ENCODE measurements around the gene ATL2.

ATL2 gene

GRCh38 chr2:38409156-38410102, 32.4 kb upstream of the ATL2 start:
- no peak for FAIRE-seq
- TF ChIP-seq POLR2A (IDR thresholded peaks at IDR 0.05; ENCODE audit: low read depth, low read length) (no peak), TAF1 (IDR thresholded peaks at IDR 0.05; ENCODE audit: borderline replicate concordance, low read depth, low read length) (no peak), POLR2AphosphoS5 (IDR thresholded peaks at IDR 0.05; ENCODE audit: low read depth, low read length) (no peak)

GRCh38 chr2:38407111-38407682, 30.1 kb upstream of the ATL2 start:
- DNase-seq (ENCODE audit: insufficient read length) (no peak), FAIRE-seq (no peak)
- TF ChIP-seq POLR2A (IDR thresholded peaks at IDR 0.05; ENCODE audit: low read depth, low read length) (no peak), POLR2AphosphoS5 (IDR thresholded peaks at IDR 0.05; ENCODE audit: low read depth, low read length) (no peak), TAF1 (IDR thresholded peaks at IDR 0.05; ENCODE audit: borderline replicate concordance, low read depth, low read length) (no peak)

More at GRCh38 chr2:38409156-38410102, 32.4 kb upstream of the ATL2 start:
- peak; percentile 19 for DNase-seq (ENCODE audit: insufficient read length)

- FAIRE-seq = no peak
- DNase-seq (ENCODE audit: insufficient read length) = no peak
- TF ChIP-seq POLR2AphosphoS5 (IDR thresholded peaks at IDR 0.05; ENCODE audit: low read depth, low read length) (no peak), POLR2A (IDR thresholded peaks at IDR 0.05; ENCODE audit: low read depth, low read length) (no peak), TAF1 (IDR thresholded peaks at IDR 0.05; ENCODE audit: borderline replicate concordance, low read depth, low read length) (no peak)
These were observed 29.6 kb upstream of the ATL2 start for GRCh38 chr2:38406597-38407110.

GRCh38 chr2:38405917-38406596, 29.0 kb upstream of the ATL2 start:
- no peak for FAIRE-seq
- TF ChIP-seq POLR2AphosphoS5 (IDR thresholded peaks at IDR 0.05; ENCODE audit: low read depth, low read length) (no peak), POLR2A (IDR thresholded peaks at IDR 0.05; ENCODE audit: low read depth, low read length) (no peak), TAF1 (IDR thresholded peaks at IDR 0.05; ENCODE audit: borderline replicate concordance, low read depth, low read length) (no peak)
- DNase-seq (ENCODE audit: insufficient read length) = no peak

GRCh38 chr2:38400513-38400912, 23.4 kb upstream of the ATL2 start:
- FAIRE-seq (no peak), DNase-seq (ENCODE audit: insufficient read length) (no peak)
- TF ChIP-seq POLR2AphosphoS5 (IDR thresholded peaks at IDR 0.05; ENCODE audit: low read depth, low read length) (no peak), POLR2A (IDR thresholded peaks at IDR 0.05; ENCODE audit: low read depth, low read length) (no peak), TAF1 (IDR thresholded peaks at IDR 0.05; ENCODE audit: borderline replicate concordance, low read depth, low read length) (no peak)

GRCh38 chr2:38398739-38399138, 21.7 kb upstream of the ATL2 start:
- TF ChIP-seq TAF1 (IDR thresholded peaks at IDR 0.05; ENCODE audit: borderline replicate concordance, low read depth, low read length) (no peak), POLR2AphosphoS5 (IDR thresholded peaks at IDR 0.05; ENCODE audit: low read depth, low read length) (no peak), POLR2A (IDR thresholded peaks at IDR 0.05; ENCODE audit: low read depth, low read length) (no peak)
- FAIRE-seq (no peak), DNase-seq (ENCODE audit: insufficient read length) (no peak)

GRCh38 chr2:38394903-38395341, 17.8 kb upstream of the ATL2 start:
- no peak for TF ChIP-seq TAF1 (IDR thresholded peaks at IDR 0.05; ENCODE audit: borderline replicate concordance, low read depth, low read length)
- no peak for TF ChIP-seq POLR2A (IDR thresholded peaks at IDR 0.05; ENCODE audit: low read depth, low read length)
- no peak for TF ChIP-seq POLR2AphosphoS5 (IDR thresholded peaks at IDR 0.05; ENCODE audit: low read depth, low read length)
- FAIRE-seq = no peak
- no peak for DNase-seq (ENCODE audit: insufficient read length)

GRCh38 chr2:38394041-38394440, 17.0 kb upstream of the ATL2 start:
- no peak for TF ChIP-seq POLR2AphosphoS5 (IDR thresholded peaks at IDR 0.05; ENCODE audit: low read depth, low read length)
- TF ChIP-seq TAF1 (IDR thresholded peaks at IDR 0.05; ENCODE audit: borderline replicate concordance, low read depth, low read length) = no peak
- TF ChIP-seq POLR2A (IDR thresholded peaks at IDR 0.05; ENCODE audit: low read depth, low read length) = no peak
- no peak for FAIRE-seq

GRCh38 chr2:38390947-38391346, 13.9 kb upstream of the ATL2 start:
- TF ChIP-seq POLR2A (IDR thresholded peaks at IDR 0.05; ENCODE audit: low read depth, low read length) = no peak
- TF ChIP-seq TAF1 (IDR thresholded peaks at IDR 0.05; ENCODE audit: borderline replicate concordance, low read depth, low read length) = no peak
- no peak for TF ChIP-seq POLR2AphosphoS5 (IDR thresholded peaks at IDR 0.05; ENCODE audit: low read depth, low read length)
- no peak for FAIRE-seq

More at GRCh38 chr2:38394041-38394440, 17.0 kb upstream of the ATL2 start:
- DNase-seq (ENCODE audit: insufficient read length) = no peak

GRCh38 chr2:38387887-38388286, 10.8 kb upstream of the ATL2 start:
- no peak for FAIRE-seq
- TF ChIP-seq POLR2A (IDR thresholded peaks at IDR 0.05; ENCODE audit: low read depth, low read length) (no peak), TAF1 (IDR thresholded peaks at IDR 0.05; ENCODE audit: borderline replicate concordance, low read depth, low read length) (no peak), POLR2AphosphoS5 (IDR thresholded peaks at IDR 0.05; ENCODE audit: low read depth, low read length) (no peak)
- DNase-seq (ENCODE audit: insufficient read length) = no peak

More at GRCh38 chr2:38390947-38391346, 13.9 kb upstream of the ATL2 start:
- no peak for DNase-seq (ENCODE audit: insufficient read length)

- no peak for TF ChIP-seq POLR2AphosphoS5 (IDR thresholded peaks at IDR 0.05; ENCODE audit: low read depth, low read length)
- no peak for TF ChIP-seq POLR2A (IDR thresholded peaks at IDR 0.05; ENCODE audit: low read depth, low read length)
- TF ChIP-seq TAF1 (IDR thresholded peaks at IDR 0.05; ENCODE audit: borderline replicate concordance, low read depth, low read length) = no peak
- FAIRE-seq (no peak), DNase-seq (ENCODE audit: insufficient read length) (no peak)
These were observed 9.7 kb upstream of the ATL2 start for GRCh38 chr2:38386821-38387220.

All from GM12892 (cell line).